Endodermal cell (in vitro differentiated cells): ENCODE results near the gene KIAA1217. TPM values are rescaled to one million over a fixed set of nuclear protein-coding genes. Genes with fewer than 3 reads are reported as not detected.

Experiments used
- DNase-seq: peaks from one replicate; pipeline ENCODE4 v3.0.0-alpha.2; 2017
- H3K27ac ChIP-seq: 2 replicates; pipeline ENCODE4 v1.5.1; 2013; ENCODE audit warnings: mild to moderate bottlenecking, low read depth, low read length, moderate library complexity
- H3K27me3 ChIP-seq: 2 replicates; pipeline ENCODE4 v1.6.1; 2013; ENCODE audit warnings: mild to moderate bottlenecking, low read length, moderate library complexity; ENCODE audit not compliant: insufficient read depth, control insufficient read depth, poor library complexity, severe bottlenecking
- H3K36me3 ChIP-seq: 2 replicates; pipeline ENCODE4 v1.7.0; 2013; ENCODE audit warnings: mild to moderate bottlenecking, low read length, moderate library complexity; ENCODE audit not compliant: control insufficient read depth, insufficient read depth
- H3K4me1 ChIP-seq: one replicate; pipeline ENCODE4 v1.7.0; 2013; ENCODE audit warnings: low read length; ENCODE audit not compliant: control insufficient read depth, insufficient read depth
- H3K4me3 ChIP-seq: 2 replicates; pipeline ENCODE4 v1.5.1; 2013; ENCODE audit warnings: mild to moderate bottlenecking, low read length, moderate library complexity
- H3K9ac ChIP-seq: 2 replicates; pipeline ENCODE4 v1.6.1; 2013; ENCODE audit warnings: mild to moderate bottlenecking, low read length, moderate library complexity; ENCODE audit not compliant: poor library complexity, severe bottlenecking; ENCODE audit errors: extremely low read depth
- H3K9me3 ChIP-seq: 2 replicates; pipeline ENCODE4 v1.6.1; 2013; ENCODE audit warnings: mild to moderate bottlenecking, low read length, moderate library complexity; ENCODE audit not compliant: control insufficient read depth
- H3K27ac Mint-ChIP-seq: 2 replicates; pipeline ENCODE4 v1.8.0; 2020; ENCODE audit warnings: mixed read lengths
- H3K27me3 Mint-ChIP-seq: 2 replicates; pipeline ENCODE4 v1.8.0; 2021; ENCODE audit warnings: mild to moderate bottlenecking, mixed read lengths; ENCODE audit not compliant: insufficient read depth
- H3K36me3 Mint-ChIP-seq: 2 replicates; pipeline ENCODE4 v1.8.0; 2020; ENCODE audit warnings: low read depth, mixed read lengths
- H3K4me1 Mint-ChIP-seq: 2 replicates; pipeline ENCODE4 v1.8.0; 2020; ENCODE audit warnings: mixed read lengths
- H3K4me3 Mint-ChIP-seq: 2 replicates; pipeline ENCODE4 v1.8.0; 2020; ENCODE audit warnings: mild to moderate bottlenecking, moderate library complexity, mixed read lengths
- H3K9me3 Mint-ChIP-seq: 2 replicates; pipeline ENCODE4 v1.8.0; 2020; ENCODE audit warnings: mild to moderate bottlenecking, mixed read lengths
- WGBS, 2 experiments: methylation state at CpG; one replicate each; pipeline versions ENCODE4 v1.1.5 to v1.1.7; 2013; ENCODE audit warnings: missing lambda C conversion rate in 2 of 2, mixed read lengths in 1 of 2; ENCODE audit not compliant: insufficient coverage in 1 of 2, insufficient read length in 1 of 2; 5-methylcytosine and 5-hydroxymethylcytosine counted together
- total RNA-seq, 2 donors: library from RNA; stranded (reverse); fragmentation: NEBNext Ultra II Directional in 1 of 2; extraction: Animal tissue kit (Norgen Biotek cat#: 25700) in 1 of 2; gene quantifications; 2 replicates in 1 of 2; 3 replicates in 1 of 2; pipeline ENCODE4 v1.2.1, GENCODE V29; 2021
- TF ChIP-seq, protein P1 (sequence below): fragments of 200-600 bp; sonication (generic); conservative IDR thresholded peaks from 2 replicates; pipeline ENCODE4 v1.5.0; 2021; ENCODE audit warnings: antibody characterized with exemption, mild to moderate bottlenecking

KIAA1217 gene
- total RNA-seq, 2 donors from 2014 or later = 25.4 to 27.2 TPM

GRCh38 chr10:24406809-24407483, 198.0 kb downstream of the KIAA1217 start:
- Mint-ChIP-seq H3K27me3 (no peaks in the 10 kb centered on the region), H3K4me1 (no peaks in the 10 kb centered on the region), H3K27ac (no peak overlapping the region), H3K36me3 (no peaks in the 10 kb centered on the region), H3K4me3 (no peak overlapping the region), H3K9me3 (no peaks in the 10 kb centered on the region)
- Histone ChIP-seq H3K9me3 (no peaks in the 10 kb centered on the region), H3K27ac (no peak overlapping the region), H3K36me3 (peaks cover 6% of the 10 kb centered on the region), H3K9ac (no peak overlapping the region), H3K4me3 (no peak overlapping the region), H3K4me1 (no peaks in the 10 kb centered on the region), H3K27me3 (no peaks in the 10 kb centered on the region)
- no peak for DNase-seq
- 97 to 100% methylated on average over 4 to 12 of the region's 12 CpGs for WGBS, 2 experiments
- TF ChIP-seq, protein P1, sequence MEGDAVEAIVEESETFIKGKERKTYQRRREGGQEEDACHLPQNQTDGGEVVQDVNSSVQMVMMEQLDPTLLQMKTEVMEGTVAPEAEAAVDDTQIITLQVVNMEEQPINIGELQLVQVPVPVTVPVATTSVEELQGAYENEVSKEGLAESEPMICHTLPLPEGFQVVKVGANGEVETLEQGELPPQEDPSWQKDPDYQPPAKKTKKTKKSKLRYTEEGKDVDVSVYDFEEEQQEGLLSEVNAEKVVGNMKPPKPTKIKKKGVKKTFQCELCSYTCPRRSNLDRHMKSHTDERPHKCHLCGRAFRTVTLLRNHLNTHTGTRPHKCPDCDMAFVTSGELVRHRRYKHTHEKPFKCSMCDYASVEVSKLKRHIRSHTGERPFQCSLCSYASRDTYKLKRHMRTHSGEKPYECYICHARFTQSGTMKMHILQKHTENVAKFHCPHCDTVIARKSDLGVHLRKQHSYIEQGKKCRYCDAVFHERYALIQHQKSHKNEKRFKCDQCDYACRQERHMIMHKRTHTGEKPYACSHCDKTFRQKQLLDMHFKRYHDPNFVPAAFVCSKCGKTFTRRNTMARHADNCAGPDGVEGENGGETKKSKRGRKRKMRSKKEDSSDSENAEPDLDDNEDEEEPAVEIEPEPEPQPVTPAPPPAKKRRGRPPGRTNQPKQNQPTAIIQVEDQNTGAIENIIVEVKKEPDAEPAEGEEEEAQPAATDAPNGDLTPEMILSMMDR = no peak

- TF ChIP-seq, protein P1 = no peak
- Histone ChIP-seq H3K4me1 (no peaks in the 10 kb centered on the region), H3K27me3 (no peaks in the 10 kb centered on the region), H3K36me3 (peaks cover 6% of the 10 kb centered on the region), H3K27ac (no peak overlapping the region), H3K4me3 (no peak overlapping the region), H3K9ac (no peak overlapping the region), H3K9me3 (no peaks in the 10 kb centered on the region)
- no peaks in the 10 kb centered on the region for H3K36me3 Mint-ChIP-seq
- H3K27ac Mint-ChIP-seq = no peak overlapping the region
- H3K4me1 Mint-ChIP-seq = no peaks in the 10 kb centered on the region
- no peak for DNase-seq
- H3K4me3 Mint-ChIP-seq = no peak overlapping the region
- H3K9me3 Mint-ChIP-seq = no peaks in the 10 kb centered on the region
- no peaks in the 10 kb centered on the region for H3K27me3 Mint-ChIP-seq
Measured at GRCh38 chr10:24407928-24408327, 199.0 kb downstream of the KIAA1217 start.

- H3K27ac ChIP-seq = no peak overlapping the region
- H3K4me3 Mint-ChIP-seq = no peak overlapping the region
- no peak overlapping the region for H3K9ac ChIP-seq
- no peak overlapping the region for H3K4me3 ChIP-seq
- no peaks in the 10 kb centered on the region for H3K27me3 ChIP-seq
- H3K36me3 ChIP-seq = peaks cover 6% of the 10 kb centered on the region
- no peaks in the 10 kb centered on the region for H3K36me3 Mint-ChIP-seq
- no peaks in the 10 kb centered on the region for H3K27me3 Mint-ChIP-seq
- H3K4me1 Mint-ChIP-seq = no peaks in the 10 kb centered on the region
- DNase-seq = no peak
- no peaks in the 10 kb centered on the region for H3K9me3 ChIP-seq
- TF ChIP-seq, protein P1 = no peak
- no peak overlapping the region for H3K27ac Mint-ChIP-seq
- no peaks in the 10 kb centered on the region for H3K9me3 Mint-ChIP-seq
- 88% methylated on average over 2 of the region's 2 CpGs for WGBS, 2 experiments
- no peaks in the 10 kb centered on the region for H3K4me1 ChIP-seq
Measured at GRCh38 chr10:24408365-24408764, 199.4 kb downstream of the KIAA1217 start.
